HG02938 (cell line): ENCODE results near the gene TCAP.

Experiments used
- ATAC-seq: cut with Tn5 transposase; IDR thresholded peaks from one replicate; pipeline ENCODE4 v1.9.1; 2021; ENCODE audit warnings: mild to moderate bottlenecking, moderate library complexity; ENCODE audit not compliant: unreplicated experiment

The TCAP gene

DNA sequence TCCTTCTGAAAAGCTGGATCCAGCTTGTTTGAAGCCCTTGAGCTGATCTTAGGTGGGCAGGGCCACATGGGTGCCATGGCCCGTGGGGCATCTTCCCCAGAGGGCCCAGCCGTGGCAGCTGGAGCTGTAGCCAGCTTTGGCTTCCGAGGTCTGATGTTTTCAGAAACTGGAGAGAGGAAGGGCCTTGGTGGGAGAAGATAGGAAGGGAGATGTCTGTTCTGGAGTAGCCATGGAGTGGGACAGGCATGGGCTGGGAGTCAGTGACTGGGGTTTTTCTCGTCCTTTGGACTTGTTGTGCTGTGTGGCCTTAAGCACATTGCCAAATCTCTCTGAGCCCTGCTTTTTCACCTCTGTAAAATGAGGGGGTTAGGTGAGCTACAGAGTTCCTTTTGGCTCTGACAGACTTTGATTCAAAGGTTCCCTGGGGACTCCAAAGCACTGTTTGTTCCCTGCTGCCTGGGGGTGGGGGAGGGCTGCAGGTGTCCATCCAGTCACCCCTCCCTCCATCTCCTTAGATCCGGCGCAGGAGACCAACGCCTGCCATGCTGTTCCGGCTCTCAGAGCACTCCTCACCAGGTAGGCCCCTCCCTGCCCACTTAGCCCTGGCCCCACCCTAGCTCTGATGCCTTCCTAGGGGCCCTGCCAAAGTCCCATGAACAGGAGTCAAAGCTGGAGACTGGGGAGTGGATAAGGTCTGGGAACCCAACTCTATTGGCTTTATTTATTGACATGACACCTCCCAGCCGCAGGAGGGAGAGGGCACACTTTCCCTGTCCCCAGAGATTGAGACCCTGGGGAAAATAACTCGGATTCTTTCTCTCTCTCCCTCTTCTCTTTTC is 36.3 kb upstream of the TCAP start:
- ATAC-seq, result no peak

- ATAC-seq, result no peak
Measured at GRCh38 chr17:39629494-39629880, 35.7 kb upstream of the TCAP start.

DNA sequence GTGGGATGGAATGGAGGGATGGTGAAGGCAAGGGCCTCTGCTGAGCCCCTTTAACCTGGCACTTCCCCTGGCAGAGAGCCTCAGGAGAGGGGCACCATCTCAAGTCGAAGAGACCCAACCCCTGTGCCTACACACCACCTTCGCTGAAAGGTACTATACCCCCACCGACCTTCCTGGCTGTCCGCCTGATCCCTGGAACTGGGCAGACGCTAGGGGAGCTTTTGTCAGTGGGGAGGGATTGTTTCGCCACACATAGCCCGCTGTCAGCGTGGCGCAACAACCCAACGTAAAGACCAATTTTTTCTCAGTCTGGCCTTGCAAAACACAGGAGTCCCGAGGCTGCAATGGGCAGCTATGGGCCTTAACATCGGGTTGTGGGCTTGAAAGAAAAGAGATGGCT is 35.3 kb upstream of the TCAP start:
- no peak for ATAC-seq

DNA sequence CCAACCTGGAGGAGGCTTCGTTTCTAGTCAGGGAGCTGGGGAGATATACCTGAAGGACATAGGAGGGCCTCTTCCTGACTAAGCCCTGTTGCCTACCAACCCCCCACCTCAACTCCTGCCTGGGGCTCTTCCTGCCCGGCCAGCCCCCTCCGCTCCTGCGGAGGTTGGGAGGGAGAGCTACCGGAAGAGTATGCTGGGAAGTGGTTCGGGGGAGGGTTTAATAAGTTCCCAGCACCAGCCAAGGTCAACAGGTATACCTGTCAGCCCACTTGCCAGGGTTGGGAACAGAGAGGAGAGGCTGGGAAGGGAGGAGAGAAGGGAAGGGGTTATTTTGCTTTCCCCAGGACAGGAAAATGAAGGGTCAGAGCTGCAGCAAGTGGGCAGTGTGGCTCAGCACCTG is 33.7 kb upstream of the TCAP start:
- ATAC-seq, result no peak

DNA sequence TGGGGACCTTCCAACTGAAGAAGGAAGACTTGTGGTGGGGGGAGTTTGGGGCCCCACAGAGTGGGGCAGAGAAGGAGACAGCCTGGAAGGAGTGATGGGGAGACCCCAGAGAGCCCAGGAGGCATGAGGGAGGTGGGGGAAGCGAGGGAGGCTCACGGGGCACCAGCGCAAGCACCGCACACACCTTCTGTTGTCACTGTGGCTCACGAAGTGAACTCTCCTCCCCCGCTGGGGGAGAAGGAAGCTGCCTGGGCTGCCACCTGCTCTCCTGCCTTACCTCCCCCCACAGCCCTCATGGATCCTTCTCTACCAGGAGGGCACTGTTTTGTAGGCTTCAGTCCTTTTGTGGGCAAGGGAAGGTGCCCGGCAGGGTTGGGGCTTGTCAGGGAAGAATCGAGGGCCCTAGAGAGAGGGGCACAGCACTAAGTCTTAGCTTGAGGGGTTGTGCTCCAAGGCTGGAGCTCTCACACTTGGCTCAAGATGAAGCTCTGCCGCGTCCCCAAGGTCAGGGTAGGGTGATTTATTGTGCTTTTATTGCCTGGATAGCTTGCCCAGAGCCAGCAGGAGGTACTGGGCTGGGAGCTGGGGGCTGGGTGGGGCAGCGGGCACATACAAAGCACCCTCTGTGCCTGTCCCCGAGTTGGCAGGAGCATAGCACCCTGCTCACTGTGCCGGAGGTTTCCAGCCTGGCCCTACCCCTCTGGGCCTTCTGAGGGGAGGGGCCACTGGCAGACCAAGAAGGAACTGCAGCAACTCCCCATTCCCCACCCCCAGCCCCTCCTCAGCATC is 32.8 kb upstream of the TCAP start:
- ATAC-seq, result no peak

DNA sequence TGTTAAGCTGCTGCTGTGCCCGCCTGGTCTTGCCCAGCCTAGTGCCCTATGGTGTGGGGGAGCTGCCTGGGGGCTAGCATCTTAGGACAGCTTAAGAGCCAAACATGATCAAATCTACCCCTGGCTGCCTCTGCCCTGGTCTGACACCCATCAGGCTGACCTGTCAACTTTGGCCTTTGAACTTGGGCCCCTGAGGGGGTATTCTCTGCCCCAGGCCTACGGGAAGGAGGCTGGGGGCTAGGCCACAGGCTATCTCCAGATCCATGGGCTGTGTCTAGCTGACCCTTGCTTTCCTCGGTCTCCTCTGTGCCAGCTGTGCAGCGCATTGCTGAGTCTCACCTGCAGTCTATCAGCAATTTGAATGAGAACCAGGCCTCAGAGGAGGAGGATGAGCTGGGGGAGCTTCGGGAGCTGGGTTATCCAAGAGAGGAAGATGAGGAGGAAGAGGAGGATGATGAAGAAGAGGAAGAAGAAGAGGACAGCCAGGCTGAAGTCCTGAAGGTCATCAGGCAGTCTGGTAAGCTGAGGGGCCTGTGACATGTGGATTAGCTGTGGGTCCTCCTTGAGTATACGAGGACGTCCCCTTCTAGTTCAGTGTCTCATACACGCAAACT is 31.5 kb upstream of the TCAP start:
- ATAC-seq, result no peak

DNA sequence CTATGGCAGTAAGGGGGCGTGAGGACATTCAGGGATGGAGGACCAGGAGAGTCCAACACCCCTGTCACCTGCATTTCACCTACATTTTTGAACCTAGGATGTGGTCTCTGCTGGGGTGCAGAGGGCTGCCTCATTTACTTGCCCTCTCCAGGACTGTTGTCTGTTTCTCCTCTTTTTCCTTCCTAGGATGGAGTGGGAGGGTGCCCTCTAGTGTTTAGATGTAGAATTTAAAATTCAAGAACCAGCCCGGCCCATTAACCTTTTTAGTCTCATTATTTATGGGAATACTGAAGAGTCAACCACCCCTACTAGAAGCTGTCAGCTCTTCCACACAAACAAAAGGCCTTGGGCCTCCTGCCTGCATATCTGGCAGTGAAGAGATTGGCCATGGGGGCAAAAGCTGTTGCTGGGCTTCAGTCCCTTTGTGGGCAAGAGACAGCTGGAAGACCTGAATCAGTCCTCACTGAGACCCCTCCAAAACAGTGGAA is 30.7 kb upstream of the TCAP start:
- no peak for ATAC-seq

DNA sequence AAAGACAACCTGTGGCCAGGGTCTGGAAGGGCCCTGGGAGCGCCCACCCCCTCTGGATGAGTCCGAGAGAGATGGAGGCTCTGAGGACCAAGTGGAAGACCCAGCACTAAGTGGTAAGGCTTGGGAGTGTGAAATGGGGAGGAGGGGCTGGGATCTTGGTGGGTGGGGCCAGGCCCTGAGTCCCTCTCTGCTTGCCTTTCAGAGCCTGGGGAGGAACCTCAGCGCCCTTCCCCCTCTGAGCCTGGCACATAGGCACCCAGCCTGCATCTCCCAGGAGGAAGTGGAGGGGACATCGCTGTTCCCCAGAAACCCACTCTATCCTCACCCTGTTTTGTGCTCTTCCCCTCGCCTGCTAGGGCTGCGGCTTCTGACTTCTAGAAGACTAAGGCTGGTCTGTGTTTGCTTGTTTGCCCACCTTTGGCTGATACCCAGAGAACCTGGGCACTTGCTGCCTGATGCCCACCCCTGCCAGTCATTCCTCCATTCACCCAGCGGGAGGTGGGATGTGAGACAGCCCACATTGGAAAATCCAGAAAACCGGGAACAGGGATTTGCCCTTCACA is 29.5 kb upstream of the TCAP start:
- no peak for ATAC-seq

DNA sequence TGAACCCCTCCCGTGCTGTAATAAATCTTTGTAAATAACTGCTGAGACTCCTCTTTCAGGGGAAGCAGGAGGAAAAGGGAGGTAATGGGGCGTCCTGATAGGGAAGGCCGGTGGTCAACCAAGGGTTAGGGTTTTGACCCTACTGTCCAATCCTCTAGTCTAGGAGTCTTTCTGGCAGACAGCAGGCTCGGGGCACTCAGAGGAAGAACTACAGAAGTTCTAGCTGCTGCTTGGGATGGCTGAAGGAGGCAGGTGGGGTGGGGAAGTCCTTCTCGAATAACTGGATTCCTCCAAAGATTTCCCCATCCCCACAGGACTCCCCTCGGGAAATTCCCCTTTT is 28.6 kb upstream of the TCAP start:
- peak; percentile 16 for ATAC-seq

DNA sequence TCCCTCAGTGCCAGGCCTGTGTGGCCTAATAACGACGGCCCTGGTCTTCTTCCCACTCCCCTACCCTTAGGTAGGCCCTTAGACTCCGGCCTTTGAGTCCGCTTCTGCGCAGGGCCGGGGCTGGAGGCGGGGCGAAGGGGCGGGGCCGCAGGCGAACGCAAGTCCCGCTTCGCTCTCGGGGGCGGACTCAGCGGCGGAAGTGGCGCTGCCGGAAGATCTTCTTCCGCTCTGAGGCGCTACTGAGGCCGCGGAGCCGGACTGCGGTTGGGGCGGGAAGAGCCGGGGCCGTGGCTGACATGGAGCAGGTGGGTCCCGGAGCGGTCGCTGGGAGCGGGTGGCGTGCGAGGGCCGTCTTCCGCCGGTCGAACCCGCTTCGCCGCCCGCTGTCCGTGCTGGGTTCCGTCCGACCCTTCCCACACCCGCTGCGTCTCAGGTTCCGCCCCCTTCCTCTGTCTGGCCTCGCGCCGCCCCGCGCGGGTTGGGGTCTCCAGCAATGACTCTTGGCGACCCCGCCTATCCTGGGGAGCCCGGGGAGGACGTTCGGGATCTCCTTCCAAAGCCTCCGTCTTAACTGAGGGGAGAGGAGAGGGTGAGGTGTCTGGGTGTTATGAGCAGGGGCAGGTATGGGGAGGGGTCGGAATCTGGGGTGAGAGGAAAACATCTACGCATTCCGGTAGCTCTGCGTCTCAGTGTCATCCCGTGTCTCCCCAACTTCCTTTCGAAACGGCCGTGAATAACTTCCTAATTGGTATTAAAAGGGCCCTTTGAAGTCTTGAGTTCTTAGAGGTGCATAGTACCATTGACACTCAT is 28.0 kb upstream of the TCAP start, which contains the start of gene STARD3:
Gene STARD3 (plus strand): TSS at position 218 of the 810 bp plus-strand sequence. CDS start 16,388 bp downstream, outside the sequence.
- peak; percentile 73 for ATAC-seq

GRCh38 chr17:39638317-39638716 is 26.8 kb upstream of the TCAP start:
- no peak for ATAC-seq

- no peak for ATAC-seq
Measured at GRCh38 chr17:39639043-39639442, 26.1 kb upstream of the TCAP start.

- no peak for ATAC-seq
Measured at GRCh38 chr17:39639566-39640458, 25.3 kb upstream of the TCAP start.

GRCh38 chr17:39640591-39641031 is 24.5 kb upstream of the TCAP start:
- ATAC-seq, result no peak

GRCh38 chr17:39641097-39641496 is 24.1 kb upstream of the TCAP start:
- ATAC-seq, result no peak

- ATAC-seq, result no peak
Measured at GRCh38 chr17:39641883-39642282, 23.3 kb upstream of the TCAP start.

GRCh38 chr17:39642291-39643074 is 22.7 kb upstream of the TCAP start:
- ATAC-seq, result no peak

DNA sequence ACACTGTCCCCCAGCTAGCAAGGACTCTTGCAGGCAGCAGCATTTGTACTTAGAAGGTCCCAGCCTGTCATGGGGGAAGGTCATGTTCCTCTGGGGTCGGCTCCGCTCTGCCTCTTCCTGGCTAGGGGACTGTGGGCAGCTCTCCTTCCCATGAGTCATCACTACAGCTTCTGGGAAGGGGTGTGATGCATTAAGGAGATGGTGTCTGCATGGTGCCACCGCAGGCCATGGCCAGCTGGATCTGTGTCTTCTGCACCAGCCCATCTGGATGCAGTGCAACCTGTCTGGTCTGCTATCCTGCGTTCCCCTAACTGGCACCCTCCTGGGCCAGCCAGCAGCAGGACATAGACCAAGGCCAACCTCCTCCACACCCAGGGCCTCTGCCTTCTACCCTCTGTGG is 21.9 kb upstream of the TCAP start:
- ATAC-seq, result no peak

- no peak for ATAC-seq
Measured at GRCh38 chr17:39647256-39647655, 17.9 kb upstream of the TCAP start.
